ENCODE results near the gene SPOCK2.

Gene SPOCK2

DNA sequence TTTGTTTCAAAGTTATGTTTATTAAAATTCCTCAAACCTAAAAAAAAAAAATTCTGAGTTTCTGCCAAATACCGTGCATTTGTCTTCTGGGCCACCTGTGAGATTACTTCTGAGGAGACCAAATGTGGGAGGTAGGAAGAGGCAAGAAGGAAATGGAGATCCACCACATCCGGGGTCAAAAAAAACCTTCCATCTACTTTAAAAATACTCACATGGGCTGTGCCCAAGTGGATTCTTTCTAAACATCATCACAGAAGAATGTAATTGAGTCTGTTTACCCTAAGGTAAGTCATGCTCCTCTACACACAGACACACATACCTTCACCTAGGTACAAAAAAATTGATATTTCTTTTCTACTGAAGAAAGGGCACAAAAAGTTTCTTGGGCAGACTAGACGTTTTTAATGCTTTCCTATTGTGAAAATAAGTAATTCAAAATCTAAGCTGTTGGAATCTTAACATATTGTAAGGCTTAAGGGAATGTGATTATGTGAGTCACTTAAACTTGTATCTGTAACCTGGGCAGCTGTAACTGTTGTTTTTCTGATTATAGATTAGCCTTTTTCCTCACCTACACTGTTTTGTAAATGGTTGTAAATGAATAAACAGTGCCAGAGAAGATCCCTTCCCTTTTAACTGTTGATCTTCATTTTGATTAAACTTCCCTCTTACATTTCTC is 19.1 kb upstream of the SPOCK2 start:
- no peak for DNase-seq

DNA sequence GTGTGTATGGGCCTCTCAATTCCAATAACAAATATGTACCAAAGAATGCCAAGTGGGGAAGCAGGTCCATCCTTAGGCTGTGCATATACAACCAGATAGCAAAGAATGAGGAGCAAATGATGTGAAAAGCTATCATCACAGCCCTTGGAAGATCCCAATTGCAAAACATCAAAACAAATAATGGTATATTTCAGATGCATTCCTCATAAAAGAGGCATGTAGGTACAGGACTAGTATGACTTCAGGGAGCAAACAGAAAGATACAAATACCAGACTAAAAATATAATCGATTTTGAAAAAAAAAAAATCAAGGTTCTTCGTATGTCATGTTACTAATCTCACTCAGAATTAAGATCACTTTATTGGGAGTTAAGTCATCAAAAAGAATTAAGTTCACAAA is 18.5 kb upstream of the SPOCK2 start:
- DNase-seq, result no peak

DNA sequence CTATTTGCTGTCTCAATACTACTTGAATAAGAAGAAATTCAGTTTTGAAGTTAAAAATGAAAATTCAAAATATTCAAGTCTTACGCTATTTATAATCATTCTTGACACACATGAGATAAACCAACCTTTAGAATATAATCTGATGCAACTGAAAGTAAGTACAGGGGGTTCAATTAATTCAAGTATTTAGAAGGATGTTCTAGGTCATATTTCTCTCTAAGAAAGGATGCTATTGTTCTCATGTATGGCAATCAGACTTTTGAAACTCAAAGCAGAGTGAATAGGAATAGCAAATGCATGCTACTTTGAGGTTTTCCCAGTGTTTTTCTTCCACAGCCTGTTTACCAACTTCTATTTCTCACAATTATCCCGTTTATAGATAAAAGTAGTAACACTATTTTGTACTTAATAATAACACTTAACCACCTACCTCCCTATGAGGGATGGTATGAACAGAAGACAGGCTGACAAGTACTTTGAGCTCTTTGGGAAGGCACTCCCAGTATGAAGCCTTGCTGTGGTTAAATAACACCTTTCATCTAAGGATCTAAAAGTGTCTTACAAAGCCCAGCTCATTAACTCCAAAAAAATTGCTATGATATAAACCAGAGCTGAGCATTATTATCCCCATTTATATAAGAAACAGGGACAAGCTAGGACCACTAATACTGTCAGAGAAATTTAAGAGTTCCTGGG is 18.0 kb upstream of the SPOCK2 start:
- no peak for DNase-seq

DNA sequence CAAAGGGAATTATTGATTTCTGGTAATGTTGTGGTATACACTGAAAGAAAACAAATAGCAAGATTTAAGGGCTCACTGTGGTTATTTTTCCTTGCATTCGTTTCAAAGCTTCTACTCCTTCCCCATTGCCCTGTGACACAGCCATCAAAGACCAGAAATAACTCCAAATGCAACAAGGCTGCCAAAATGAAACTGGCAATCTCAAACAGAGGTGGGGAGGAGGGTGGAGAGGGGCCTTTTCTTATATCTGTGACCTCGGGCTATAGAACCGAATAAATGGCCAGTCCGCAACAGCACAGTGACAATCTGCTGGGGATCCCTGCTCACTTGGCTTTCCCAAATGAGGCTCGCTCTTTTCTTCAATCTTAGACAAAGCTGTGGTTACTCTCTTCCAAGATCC is 17.4 kb upstream of the SPOCK2 start:
- no peak for DNase-seq

DNA sequence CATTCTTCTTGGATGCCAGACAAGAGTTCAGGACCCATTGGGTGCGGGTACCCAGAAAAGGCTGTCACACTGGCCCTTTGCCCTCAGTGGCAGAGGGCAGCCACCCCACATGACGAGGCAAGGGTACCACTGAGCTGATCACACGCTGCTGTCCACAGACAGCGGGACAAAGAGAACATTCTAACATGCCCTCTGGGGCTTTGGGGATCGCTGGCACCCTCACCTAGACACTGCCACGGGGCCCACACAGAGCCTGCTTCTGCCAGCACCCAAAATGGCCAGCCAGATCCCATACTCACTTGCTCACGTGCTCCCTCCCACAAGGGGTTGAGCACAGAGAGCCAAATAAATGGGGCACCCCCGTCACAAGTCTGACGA is 16.7 kb upstream of the SPOCK2 start:
- DNase-seq, result no peak

DNA sequence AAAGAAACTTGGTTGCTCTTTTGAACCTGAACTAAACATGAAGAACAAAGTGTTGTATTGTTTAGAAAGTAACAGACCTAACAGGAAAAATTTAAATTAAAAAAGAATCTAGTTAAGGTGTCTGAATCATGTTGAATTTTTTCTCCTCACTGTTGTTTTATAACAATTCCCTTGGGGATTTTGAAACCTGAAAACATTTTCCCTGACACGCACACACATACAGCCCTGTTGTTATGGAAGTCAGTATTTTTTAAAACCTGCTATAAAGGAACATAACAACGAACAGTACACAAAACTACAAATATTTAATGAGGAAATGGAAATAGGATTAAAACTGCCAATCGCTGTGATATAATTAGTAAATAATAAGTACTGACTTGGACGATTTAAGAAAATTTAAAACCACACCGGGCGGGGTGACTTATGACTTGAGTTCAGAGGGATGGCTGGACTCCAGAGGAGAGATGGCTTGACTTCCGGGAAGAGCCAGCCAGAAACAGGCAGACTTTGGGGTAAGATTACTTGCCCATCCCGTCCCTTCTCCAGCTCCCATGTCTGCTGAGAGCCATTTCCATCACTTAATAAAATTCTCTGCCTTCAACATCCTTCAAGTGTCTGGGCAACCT is 16.2 kb upstream of the SPOCK2 start:
- DNase-seq, result no peak

DNA sequence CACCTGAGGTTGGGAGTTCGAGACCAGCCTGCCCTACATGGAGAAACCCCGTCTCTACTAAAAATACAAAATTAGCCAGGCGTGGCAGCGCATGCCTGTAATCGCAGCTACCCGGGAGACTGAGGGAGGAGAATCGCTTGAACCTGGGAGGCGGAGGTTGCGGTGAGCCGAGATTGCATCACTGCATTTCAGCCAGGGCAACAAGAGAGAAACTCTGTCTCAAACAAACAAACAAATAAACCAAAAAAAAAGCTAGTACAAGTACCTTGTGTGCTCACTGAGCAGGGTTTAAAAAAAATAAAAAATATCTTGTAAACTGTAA is 11.2 kb upstream of the SPOCK2 start:
- DNase-seq, result no peak

DNA sequence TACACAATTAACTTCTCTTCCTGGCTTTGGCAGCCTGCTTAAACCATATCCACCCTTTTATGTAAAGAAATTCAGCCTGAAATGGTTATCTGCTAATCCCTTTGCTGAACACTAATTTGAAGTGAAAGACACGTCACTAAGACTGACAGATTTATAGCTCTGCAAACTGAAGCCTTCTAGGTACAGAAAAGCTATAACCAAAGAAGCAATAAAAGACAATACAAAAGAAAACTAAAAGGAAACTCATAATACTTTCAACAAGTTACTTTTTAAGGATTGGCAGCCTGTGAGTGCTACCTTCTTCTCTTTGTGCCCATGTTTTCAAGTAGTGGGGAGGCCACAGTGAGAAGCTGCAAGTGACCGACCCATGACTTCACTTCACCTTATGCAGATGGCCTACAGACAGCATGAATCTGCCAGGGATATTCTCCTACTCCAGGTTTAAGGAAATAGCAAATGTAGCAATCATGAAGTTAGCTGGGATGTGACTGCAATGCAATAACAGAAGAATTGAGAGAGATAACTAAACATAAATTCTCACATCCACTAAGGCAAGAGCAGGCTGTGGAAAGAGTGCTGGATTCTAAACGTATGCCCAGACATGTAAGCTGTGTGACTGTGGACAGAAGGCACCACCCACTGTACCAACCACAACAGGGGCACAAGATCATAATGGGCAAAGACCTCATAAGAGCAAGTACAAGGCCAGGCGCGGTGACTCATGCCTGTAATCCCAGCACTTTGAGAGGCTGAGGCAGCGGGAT is 10.7 kb upstream of the SPOCK2 start:
- DNase-seq, result no peak

DNA sequence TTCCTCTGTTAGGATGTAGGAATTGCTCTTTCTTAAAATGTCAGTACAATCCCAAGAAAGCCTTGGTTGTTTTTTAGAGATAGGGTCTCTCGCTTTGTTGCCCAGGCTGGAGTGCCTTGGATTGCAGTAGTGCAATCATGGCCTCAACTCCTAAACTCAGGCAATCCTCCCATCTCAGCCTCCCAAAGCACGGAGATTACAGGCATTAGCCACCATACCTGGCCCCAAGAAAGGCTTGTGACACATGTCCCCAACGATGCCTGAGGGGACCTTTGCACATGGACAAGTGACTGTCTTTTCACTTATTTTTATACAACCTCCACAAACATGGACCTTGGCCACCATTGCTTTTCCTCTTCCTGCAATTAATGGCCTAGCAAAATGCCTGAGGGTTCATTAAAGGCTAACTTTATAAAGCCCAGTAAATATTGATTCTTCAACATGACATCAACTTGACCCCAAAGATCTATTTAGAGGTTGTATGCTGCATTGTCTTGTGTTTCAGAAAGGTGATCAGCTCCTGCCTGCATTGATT is 10.0 kb upstream of the SPOCK2 start:
- no peak for DNase-seq

DNA sequence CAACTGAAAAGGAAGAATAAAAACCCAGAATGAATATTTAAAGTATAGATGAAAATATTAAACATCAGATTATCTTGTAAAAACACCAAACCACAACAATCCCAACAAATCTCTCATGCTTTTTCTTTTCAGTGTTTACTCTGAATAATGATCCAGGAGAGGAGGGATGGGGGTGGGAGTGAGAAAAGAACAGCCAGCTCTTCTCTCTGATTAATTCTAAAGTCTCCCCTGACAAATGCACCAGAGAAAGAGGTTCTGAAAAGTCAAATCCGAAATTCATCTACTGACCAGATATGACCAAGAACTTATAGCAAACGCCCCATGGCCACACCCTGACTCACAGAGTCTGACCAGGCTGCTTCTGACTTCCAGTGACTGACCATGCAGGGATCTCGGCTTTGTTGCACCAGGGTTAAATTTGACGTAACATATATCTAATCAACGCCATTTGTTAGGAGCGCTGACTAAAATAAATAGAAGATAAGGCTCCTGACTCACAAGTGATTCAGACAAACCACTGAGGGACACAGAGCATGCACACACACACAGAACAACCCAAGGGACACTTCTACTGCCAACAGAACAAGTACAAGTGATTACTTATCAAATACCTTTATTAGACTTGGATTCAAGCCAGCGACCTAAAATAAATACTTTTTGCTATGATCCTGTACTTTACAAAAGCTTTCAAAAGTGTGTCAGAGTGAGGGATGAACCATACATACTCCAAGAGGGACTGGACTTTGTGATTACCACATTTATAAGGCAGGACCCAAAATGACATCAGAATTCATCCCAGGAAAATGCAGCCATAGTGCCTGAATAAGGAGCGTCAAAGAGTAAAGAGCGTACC is 9.3 kb upstream of the SPOCK2 start:
- no peak for DNase-seq

DNA sequence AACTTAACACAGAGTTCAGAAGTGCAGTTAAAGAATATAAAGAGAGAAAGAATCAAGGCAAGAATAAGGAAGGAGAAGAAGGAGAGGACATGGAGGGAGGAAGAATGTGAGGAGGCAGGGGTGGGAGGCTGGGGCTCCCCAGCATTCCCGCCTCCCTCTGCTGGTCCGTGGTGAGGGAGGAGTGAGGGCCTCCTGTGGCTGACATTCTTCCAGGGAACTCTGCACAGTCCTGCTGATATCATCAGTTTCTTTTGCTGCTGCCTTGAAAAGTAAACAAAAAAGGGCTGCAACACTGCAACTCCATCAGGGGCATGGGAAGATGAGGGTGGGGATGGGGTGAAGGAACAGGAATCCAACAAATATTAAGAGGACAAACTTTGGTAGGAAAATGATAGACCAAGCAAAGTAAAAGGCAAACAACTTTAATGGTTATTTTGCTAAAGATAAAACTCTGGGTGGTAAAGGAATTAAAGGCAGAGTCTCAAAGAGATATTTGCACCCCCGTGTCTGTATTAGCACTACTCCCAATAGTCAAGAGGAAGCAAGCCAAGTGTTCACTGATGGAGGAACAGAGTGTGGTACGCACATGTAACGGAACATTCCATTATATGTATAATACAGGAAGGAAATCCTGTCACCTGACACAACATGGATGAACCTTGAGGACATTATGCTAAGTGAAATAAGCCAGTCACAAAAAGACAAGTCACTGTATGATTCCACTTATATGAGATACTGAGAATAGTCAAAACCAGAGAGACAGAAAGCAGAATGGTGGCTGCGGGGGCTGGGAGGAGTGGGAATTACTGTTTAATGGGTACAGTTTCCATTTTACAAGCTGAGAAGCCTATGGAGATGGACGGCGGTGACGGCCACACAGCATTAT is 8.0 kb upstream of the SPOCK2 start:
- no peak for DNase-seq

DNA sequence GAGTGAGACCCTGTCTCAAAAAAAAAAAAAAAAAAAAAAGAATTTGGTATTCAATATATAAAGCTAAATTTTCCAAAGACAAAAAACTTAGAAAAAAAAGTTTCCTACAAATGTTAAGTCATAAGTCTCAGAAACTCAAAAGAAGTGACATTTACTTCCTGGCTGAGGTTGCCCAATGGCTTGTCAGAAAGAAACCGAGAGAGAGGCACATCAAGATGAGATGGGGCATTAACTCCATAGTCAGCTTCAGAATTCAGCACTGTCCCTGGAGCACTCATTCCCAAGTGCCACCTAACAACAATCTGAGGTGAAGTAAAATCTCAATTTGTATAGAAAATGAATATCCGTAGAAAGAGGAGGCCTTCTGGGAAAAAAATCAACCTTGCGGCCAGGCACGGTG is 6.8 kb upstream of the SPOCK2 start:
- DNase-seq, result no peak

DNA sequence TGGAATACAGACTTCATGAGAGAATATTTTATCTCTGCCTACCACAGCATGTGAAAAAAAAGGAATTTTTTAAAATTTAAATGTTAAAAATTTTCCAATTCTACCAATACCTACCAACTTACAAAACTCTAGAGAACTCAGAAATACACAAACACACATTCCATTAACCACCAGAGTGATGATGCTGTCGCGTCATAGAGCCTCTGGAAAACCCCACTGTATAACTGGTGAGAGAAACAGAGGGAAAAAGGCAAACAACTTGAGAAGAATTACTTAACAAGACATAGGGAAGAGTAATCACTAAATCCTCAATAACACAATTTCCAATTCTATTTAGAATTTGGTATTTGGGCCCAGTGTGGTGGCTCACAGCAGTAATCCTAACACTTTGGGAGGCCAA is 6.2 kb upstream of the SPOCK2 start:
- no peak for DNase-seq

DNA sequence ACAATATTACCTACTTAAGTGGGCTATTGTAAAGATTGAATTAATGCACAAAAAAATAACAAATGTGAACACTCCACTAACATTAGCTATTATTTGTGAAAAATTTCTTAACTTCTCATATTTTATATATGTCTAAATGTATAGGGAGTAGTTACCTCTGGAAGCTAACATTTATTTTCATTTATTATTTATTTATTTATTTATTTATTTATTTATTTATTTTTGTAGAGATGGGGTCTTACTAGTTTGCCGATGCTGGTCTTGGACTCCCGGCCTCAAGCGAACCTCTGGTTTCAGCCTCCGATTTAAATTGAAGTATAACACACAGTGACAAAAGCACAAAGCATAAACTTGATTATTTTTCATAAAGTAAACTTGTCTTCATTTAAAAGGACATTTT is 5.1 kb upstream of the SPOCK2 start:
- DNase-seq, result no peak

DNA sequence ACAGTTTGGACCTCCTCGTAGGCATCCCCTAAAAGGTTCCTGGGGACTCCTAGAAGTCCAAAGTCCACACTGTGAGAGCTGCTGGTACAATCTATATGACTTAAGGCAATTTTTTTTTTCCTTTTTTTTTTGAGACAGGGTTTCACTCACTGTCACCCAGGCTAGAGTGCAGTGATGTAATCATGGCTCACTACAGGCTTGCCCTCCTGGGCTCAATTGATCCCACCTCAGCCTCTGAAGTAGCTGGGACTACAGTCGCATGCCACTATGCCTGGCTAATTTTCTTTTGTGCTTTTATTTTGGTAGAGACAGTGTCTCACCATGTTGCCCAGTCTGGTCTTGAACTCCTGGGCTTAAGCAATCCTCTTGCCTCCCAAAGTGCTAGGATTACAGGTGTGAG is 4.6 kb upstream of the SPOCK2 start:
- DNase-seq, result no peak

DNA sequence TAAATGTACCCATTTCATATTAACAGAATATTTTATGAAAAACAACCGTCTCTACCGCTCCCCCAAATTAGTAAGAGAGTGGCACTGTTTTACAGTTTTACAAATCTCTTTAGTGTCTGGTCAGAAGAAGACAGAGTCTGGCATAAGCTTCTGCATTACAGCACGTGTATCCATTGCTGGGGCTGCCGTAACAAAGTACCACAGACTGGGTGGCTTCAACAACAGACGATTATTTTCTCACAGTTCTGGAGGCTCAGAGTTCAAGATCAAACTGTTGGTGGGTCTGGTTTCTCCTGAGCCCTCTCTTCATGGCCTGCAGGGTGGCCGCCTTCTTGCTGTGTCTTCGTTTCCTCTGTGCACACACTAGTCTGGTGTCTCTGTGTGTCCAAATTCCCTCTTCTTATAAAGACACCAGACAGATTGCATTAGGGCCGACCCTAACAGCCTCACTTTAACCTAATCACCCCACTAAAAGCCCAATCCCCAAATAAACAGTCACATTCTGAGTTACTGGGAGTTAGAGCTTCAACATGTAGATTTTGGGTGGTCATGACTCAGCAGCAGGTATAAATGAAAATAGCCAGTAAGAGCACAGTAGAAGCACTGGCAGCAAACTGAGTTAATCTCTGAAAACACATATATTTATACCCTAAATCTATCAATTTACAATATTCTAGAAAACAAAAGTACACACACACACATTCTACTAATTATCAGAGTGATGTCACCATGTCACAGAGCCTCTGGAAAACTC is 4.0 kb upstream of the SPOCK2 start:
- DNase-seq, result no peak

DNA sequence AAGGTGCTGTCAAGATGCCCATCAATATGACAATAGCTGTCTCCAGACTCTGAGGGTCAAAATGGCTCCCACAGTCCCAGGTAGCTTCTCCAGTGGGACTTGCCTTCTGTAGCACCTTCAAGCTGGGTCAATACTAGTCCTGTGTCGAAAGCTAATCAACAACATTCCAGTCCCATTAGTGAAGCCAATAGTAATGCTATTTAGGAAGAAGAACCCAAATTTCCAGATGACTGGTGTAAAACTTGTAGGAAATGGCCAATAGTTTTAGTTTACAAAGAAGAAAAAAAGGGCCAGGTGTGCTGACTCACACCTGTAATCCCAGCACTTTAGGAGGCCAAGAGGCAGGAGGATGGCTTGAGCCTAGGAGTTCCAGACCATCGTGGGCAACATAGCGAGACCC is 2.0 kb upstream of the SPOCK2 start:
- DNase-seq, result no peak

DNA sequence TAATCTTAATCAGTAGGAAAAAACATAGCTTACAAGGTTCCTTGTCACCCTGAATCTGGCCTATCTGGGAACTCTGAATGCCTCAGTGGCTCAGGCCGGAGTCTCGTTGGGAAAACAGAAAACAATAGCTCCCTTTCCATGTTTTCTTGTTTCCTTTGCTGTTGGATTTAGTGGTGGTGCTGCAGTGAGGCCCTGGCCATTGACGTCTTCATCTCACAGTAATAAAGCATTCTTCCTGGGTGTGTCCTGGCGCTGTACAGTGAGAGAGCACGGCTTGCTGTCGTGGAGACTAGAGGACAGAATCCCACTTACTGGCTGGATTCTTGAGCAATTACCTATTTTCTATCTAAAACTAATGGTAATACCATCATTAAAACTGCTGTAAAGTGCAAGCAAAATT is 1.3 kb upstream of the SPOCK2 start:
- DNase-seq, result no peak

DNA sequence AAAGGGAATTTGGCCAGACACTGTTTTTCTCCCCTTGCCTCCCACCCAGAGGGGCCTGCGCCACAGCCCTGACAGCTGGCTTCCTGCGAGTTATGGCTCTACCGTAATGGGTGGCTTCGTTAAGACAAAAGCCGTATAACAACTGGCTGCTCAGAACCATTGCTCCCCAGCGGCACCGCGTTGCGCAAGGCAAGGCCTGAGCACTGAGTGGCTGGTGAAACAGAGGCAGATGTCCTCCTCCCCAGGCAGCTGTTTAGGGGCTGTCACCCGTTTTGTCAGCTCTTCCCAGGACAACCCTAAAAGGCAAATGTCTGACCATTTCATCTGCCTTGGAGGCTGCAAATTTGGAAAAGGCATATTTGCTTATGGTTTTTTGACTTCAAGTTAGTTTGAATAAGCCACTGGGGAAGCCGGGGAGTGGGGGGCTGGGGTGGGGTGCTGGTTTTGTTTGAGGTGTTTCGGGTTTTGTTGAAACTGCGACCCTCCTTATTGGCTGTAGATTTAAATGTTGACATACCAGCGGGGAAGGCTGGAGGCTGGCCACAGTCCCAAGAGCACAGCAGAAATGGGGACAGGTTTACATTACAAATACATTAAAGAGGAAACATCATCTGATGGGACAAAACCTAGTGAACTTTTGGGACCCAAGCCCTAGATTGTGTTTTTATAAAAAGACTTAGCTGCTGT is 681 bp upstream of the SPOCK2 start:
- DNase-seq, result no peak

DNA sequence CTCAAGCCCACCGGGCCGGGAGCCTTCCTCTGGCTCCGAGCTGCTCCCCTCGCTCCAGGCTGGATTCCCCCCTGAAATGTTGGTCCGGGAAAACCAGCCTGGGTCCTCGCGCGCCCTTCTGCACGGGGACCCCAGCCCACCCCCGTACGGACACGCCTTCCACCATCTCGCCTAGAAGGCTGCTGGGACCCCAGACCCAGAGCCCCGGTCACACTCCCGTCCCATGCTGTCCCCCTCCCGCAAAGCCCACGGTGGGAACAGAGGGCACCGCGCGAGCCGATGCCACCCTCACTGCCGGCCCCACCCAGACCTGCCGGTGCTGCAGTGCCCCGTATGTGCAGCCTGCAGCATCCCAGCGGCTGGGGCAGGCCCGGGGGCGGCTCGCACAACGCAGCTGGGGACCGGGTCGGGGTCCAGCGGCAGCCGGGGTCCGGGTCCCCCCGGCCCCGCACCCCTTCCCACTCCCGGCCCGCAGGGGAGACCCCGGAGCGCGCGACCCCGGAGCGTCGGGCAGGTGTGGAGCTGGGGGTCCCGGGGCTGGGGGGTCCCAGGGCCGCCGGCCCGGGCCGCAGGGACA is 871 bp downstream of the SPOCK2 start:
- DNase-seq, result no peak
